Measurements from ENCODE around the gene TANC1.
"Not testable (repeated sequence)": the region's sequence is repeated elsewhere in the genome, so short reads cannot be mapped to it uniquely, and the experiment has no call there.

TANC1 gene

GRCh38 chr2:159032580-159032979 lies 64.1 kb downstream of the TANC1 start:
- no peak for DNase-seq

GRCh38 chr2:159034713-159035112 lies 66.3 kb downstream of the TANC1 start:
- DNase-seq = no peak

- no peak for DNase-seq
Measured at GRCh38 chr2:159035790-159036411, 67.5 kb downstream of the TANC1 start.

GRCh38 chr2:159036461-159036860 lies 68.0 kb downstream of the TANC1 start:
- not testable (repeated sequence) for DNase-seq

GRCh38 chr2:159041328-159041727 lies 72.9 kb downstream of the TANC1 start:
- DNase-seq = not testable (repeated sequence)

- DNase-seq = no peak
Measured at GRCh38 chr2:159042115-159042850, 73.8 kb downstream of the TANC1 start.

- DNase-seq = no peak
Measured at GRCh38 chr2:159043710-159044109, 75.3 kb downstream of the TANC1 start.

- DNase-seq = no peak
Measured at GRCh38 chr2:159044804-159045286, 76.4 kb downstream of the TANC1 start.

GRCh38 chr2:159045545-159046454 lies 77.4 kb downstream of the TANC1 start:
- DNase-seq = no peak

GRCh38 chr2:159046966-159047365 lies 78.5 kb downstream of the TANC1 start:
- DNase-seq = no peak

GRCh38 chr2:159050426-159050825 lies 82.0 kb downstream of the TANC1 start:
- DNase-seq = no peak

- no peak for DNase-seq
Measured at GRCh38 chr2:159051133-159051532, 82.7 kb downstream of the TANC1 start.

GRCh38 chr2:159051661-159052060 lies 83.2 kb downstream of the TANC1 start:
- DNase-seq = no peak

- no peak for DNase-seq
Measured at GRCh38 chr2:159052157-159052601, 83.7 kb downstream of the TANC1 start.

GRCh38 chr2:159053161-159054031 lies 85.0 kb downstream of the TANC1 start:
- no peak for DNase-seq

GRCh38 chr2:159054032-159054334 lies 85.5 kb downstream of the TANC1 start:
- no peak for DNase-seq

- no peak for DNase-seq
Measured at GRCh38 chr2:159054985-159055384, 86.5 kb downstream of the TANC1 start.

- no peak for DNase-seq
Measured at GRCh38 chr2:159060518-159060917, 92.1 kb downstream of the TANC1 start.

- no peak for DNase-seq
Measured at GRCh38 chr2:159063677-159064076, 95.2 kb downstream of the TANC1 start.

GRCh38 chr2:159064446-159065301 lies 96.2 kb downstream of the TANC1 start:
- DNase-seq = no peak

GRCh38 chr2:159065313-159065712 lies 96.9 kb downstream of the TANC1 start:
- no peak for DNase-seq

GRCh38 chr2:159065891-159066290 lies 97.5 kb downstream of the TANC1 start:
- no peak for DNase-seq
